Stimulated activated naive CD8-positive, alpha-beta T cell treated with anti-CD3 and anti-CD28 coated beads, Interleukin-15, amount 100 ng/mL, for 72 hours (primary cell): ENCODE results near the gene ABCB11.
A peak's percentile ranks its signal among the peaks of the same experiment; 100 is the strongest.
"Not testable (repeated sequence)": the region's sequence is repeated elsewhere in the genome, so short reads cannot be mapped to it uniquely, and the experiment has no call there.

Experiments used
- ATAC-seq: fragments of 150-1000 bp; cut with Tn5 transposase; 2 replicates; pipeline ENCODE4 v1.10.0; 2021; ENCODE audit warnings: mild to moderate bottlenecking, moderate library complexity
- DNase-seq, 2 donors: peaks; one replicate each; pipeline ENCODE4 v3.0.0; 2021 to 2022
- H3K27ac Mint-ChIP-seq, 2 donors: one replicate each; pipeline ENCODE4 v1.8.0; 2022; ENCODE audit warnings: mild to moderate bottlenecking in 2 of 2, mixed read lengths in 2 of 2, moderate library complexity in 2 of 2
- H3K27me3 Mint-ChIP-seq: one replicate; pipeline ENCODE4 v1.8.0; 2022; ENCODE audit warnings: mixed read lengths
- H3K4me1 Mint-ChIP-seq: one replicate; pipeline ENCODE4 v1.8.0; 2022; ENCODE audit warnings: mild to moderate bottlenecking, mixed read lengths
- H3K4me3 Mint-ChIP-seq, 2 donors: one replicate each; pipeline ENCODE4 v1.8.0; 2022; ENCODE audit warnings: mild to moderate bottlenecking in 2 of 2, mixed read lengths in 2 of 2, moderate library complexity in 1 of 2
- H3K9me3 Mint-ChIP-seq, 2 donors: one replicate each; pipeline ENCODE4 v1.8.0; 2022; ENCODE audit warnings: mixed read lengths in 2 of 2

The ABCB11 gene

DNA sequence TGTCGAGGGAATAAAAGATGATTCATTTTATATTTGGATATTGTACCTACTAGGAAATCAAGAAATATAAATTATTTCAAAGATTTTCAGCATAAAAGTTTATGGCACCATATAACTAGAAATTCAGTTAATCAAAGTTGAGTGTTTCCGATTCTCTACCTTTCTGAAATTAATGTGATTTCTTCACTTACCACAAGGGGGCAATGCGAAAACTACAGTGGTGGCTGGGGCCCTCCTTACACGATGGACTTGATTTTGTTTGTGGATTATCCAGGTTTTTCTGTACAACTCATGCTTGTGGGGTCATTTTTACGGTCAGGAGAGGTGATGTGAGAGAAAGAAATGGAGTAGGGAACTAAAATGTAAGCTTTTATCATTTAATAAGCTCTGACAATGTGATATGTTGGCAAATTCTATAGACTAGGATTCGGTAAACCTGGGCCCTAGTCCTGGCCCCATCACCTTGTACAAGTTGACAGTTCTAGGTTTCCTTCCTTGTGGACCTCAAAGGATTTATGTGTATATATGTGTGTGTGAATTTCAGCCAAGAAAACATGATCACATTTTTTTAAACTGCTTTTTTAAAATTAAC is 82.4 kb downstream of the ABCB11 start:
- Mint-ChIP-seq H3K4me3 (no peak overlapping the region), H3K4me1 (no peaks in the 10 kb centered on the region), H3K27ac (no peak overlapping the region), H3K9me3 (peaks cover 8 to 18% of the 10 kb centered on the region in 2 donors), H3K27me3 (peaks cover 7% of the 10 kb centered on the region)
- no peak for DNase-seq
- no peak for ATAC-seq

DNA sequence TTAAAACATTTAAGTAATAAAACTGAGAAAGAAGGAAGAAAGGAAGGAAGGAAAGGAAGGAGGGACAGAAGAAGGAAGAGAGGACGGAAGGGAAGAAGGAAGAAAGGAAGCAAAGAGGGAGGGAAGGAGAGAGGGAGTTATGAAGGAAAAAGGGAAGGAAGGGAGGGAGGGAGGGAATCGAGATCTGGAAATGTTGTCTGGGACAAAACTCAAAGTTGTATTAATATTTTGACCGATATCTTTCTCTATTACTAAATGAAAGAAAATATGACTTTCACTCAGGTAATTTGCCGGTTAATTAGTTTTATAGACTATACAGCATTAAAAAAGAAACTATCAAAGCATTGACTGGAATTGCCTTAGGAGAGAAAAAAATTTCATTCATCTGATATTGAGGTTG is 85.6 kb downstream of the ABCB11 start:
- H3K4me1 Mint-ChIP-seq: no peaks in the 10 kb centered on the region
- peaks cover 0 to 4% of the 10 kb centered on the region in 2 donors for H3K9me3 Mint-ChIP-seq
- no peak overlapping the region for H3K27ac Mint-ChIP-seq
- no peak for DNase-seq
- peaks cover 7% of the 10 kb centered on the region for H3K27me3 Mint-ChIP-seq
- no peak overlapping the region for H3K4me3 Mint-ChIP-seq
- ATAC-seq: no peak

GRCh38 chr2:168944065-168944464 is 87.1 kb downstream of the ABCB11 start:
- H3K4me1 Mint-ChIP-seq: no peaks in the 10 kb centered on the region
- peak overlapping the region in 1 of 2 donors; percentile 82 for H3K27ac Mint-ChIP-seq
- H3K4me3 Mint-ChIP-seq: no peak overlapping the region
- no peaks in the 10 kb centered on the region for H3K9me3 Mint-ChIP-seq
- ATAC-seq (no peak), DNase-seq (no peak)
- peaks cover 7% of the 10 kb centered on the region for H3K27me3 Mint-ChIP-seq

DNA sequence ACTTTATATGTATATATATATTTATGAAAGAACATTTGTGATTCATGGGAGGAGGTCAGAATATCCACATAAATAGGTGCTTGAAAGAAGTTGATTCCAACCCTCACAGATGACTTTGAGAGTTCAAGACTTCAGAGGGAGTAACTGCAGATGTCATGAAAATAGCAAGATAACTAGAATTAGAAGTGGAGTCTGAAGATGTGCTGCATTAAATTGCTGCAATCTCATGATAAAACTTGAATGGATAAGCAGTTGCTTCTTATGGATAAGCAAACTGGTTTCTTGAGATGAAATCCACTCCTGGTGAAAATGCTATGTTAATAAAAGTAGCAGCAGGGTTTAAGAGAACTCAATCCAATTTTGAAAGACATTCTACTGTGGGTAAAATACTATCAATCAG is 89.8 kb downstream of the ABCB11 start:
- ATAC-seq: no peak
- Mint-ChIP-seq H3K4me3 (no peak overlapping the region), H3K9me3 (no peaks in the 10 kb centered on the region), H3K27me3 (peaks cover 7% of the 10 kb centered on the region), H3K4me1 (no peaks in the 10 kb centered on the region), H3K27ac (no peak overlapping the region)
- no peak for DNase-seq

- Mint-ChIP-seq H3K4me3 (no peak overlapping the region), H3K4me1 (no peaks in the 10 kb centered on the region), H3K27me3 (peaks cover 16% of the 10 kb centered on the region), H3K27ac (no peak overlapping the region), H3K9me3 (no peaks in the 10 kb centered on the region)
- ATAC-seq (peak; percentile 40), DNase-seq (no peak)
These were observed 91.2 kb downstream of the ABCB11 start for GRCh38 chr2:168939918-168940317.

DNA sequence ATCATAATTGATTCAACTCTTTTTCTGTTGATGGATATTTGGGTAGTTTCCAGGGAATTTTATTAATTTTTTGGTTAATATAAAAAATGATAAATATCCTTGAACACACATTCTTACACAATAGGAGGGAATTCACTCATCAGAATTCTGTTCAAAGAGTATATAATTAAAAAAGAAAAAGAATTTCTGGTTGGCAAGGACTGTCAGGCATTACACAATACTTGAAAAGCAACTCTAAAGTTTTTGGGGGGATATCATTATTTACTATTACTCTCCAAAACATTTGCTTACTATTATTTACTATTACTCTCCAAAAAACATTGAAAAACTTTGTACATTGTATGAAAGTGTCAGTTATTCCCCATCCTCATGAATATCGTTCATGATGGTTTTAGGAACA is 92.1 kb downstream of the ABCB11 start:
- H3K4me3 Mint-ChIP-seq: no peak overlapping the region
- no peak for ATAC-seq
- no peaks in the 10 kb centered on the region for H3K4me1 Mint-ChIP-seq

DNA sequence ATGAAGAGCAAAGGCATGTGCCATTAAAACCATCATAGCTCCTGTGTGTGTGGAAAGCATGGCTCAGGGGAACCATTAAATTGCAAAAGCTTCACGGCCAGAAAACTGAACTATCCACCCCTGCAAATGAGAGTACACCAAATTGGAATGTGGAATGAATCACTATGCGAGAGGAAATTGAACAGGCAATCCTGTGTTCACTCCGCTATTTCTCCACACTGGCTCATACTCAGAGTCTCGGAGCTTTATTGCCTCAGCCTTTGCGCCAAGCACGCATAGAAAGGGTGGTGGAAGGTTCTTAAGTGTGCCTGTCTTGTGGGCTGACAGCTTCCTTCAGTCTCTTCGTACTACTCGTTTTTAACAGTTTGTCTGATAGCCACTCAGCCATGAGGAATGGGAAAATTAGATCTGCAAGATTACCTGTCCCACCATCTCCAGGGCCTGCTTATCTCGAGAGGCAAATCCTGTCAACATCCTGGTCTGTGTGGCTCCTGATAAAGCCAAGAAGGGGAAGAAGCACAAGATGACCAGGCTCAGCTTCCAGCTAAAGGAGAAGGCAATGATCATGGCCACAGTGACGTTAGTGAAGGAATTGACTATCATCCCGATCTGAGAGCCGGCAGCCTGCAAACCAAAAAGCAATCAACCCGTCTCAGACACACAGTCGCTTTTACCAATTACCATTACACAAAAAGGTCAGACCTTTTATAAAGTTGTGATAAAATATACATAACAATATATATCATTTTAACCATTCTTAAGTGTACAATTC is 95.1 kb downstream of the ABCB11 start:
- no peaks in the 10 kb centered on the region for H3K4me1 Mint-ChIP-seq
- no peak for DNase-seq
- H3K4me3 Mint-ChIP-seq: no peak overlapping the region
- H3K27me3 Mint-ChIP-seq: peaks cover 16% of the 10 kb centered on the region
- ATAC-seq: no peak
- no peaks in the 10 kb centered on the region for H3K9me3 Mint-ChIP-seq
- H3K27ac Mint-ChIP-seq: no peak overlapping the region

More for the DNA sequence above, 92.1 kb downstream of the ABCB11 start:
- Mint-ChIP-seq H3K9me3 (no peaks in the 10 kb centered on the region), H3K27ac (no peak overlapping the region), H3K27me3 (peaks cover 13% of the 10 kb centered on the region)
- DNase-seq: no peak

DNA sequence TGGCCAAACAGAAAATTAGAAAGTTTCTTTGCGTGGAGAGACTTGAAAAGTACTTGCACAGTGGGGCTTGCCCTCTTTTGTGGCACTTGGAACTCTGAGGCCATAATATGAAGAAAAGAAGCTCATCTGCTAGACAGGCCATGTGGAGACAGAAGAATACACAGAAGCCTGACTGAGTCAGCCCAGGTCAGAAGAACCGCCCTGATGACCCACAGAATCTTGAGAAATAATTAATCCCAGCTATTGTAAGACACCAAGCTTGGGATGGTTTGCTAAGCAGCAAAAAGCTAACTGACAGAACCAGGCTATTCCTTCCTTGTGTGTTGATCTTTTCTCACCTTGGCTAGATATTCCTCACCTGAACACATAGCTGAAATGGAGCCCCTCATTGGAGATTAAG is 96.3 kb downstream of the ABCB11 start:
- no peak overlapping the region for H3K27ac Mint-ChIP-seq
- ATAC-seq (no peak), DNase-seq (no peak)
- no peaks in the 10 kb centered on the region for H3K4me1 Mint-ChIP-seq
- H3K9me3 Mint-ChIP-seq: no peaks in the 10 kb centered on the region
- H3K4me3 Mint-ChIP-seq: no peak overlapping the region
- H3K27me3 Mint-ChIP-seq: peaks cover 16% of the 10 kb centered on the region

DNA sequence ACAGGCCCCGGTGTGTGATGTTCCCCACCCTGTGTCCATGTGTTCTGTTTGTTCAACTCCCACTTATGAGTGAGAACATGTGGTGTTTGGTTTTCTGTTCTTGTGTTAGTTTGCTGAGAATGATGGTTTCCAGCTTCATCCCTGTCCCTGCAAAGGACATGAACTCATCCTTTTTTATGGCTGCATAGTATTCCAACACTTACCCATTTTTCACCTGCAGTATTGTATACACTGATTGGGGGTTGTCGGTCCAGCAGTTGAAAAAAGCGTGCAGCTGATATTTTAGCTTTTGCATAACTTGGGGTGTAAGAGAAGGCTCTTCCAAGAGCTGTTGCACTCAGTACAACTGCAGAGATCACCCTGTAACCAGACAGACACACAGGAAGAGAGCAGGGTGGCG is 99.0 kb downstream of the ABCB11 start:
- H3K9me3 Mint-ChIP-seq, H3K4me1 Mint-ChIP-seq, H3K27ac Mint-ChIP-seq, H3K4me3 Mint-ChIP-seq, DNase-seq, ATAC-seq: not testable (repeated sequence)
- H3K27me3 Mint-ChIP-seq: peaks cover 27% of the 10 kb centered on the region

DNA sequence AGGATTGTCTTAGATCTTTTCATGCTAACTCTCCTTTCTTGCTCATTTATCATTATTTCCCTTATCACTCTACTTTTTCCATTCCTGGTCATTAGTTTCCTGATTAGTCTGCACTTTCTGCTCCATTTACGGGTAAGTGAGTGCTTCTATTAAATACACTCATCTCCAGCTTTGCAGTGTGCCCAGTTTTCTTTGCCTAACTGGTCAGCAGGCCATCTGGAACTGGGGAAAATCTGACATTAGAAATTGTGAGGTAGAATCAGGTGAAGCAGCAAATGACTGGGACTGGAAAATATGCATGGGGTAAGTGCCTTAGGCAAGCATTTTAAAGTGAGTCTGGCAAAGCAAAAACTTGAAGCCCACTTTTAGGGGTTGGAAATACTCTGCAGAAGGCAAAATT is 100.9 kb downstream of the ABCB11 start:
- ATAC-seq: no peak
- Mint-ChIP-seq H3K27me3 (peaks cover 20% of the 10 kb centered on the region), H3K4me3 (no peak overlapping the region), H3K4me1 (no peaks in the 10 kb centered on the region), H3K9me3 (no peaks in the 10 kb centered on the region), H3K27ac (no peak overlapping the region)
- no peak for DNase-seq

DNA sequence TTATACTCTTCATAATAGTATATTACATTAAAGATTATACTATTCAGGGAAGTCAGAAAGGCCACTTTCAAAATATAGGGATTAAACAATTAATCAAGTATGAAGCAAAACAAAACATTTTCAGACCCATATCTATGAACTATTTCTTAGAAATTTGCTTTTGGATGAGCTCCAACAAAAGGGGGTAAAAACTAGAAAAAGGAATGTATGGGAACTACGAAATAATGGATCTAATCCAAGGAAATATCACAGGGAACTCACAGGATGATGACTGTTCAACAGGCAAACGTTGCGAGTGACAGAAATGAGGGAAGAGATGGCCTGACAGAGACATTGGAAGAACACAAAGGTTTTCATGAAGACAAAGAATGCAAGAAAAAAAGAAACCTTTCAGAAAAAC is 102.1 kb downstream of the ABCB11 start:
- H3K9me3 Mint-ChIP-seq: no peaks in the 10 kb centered on the region
- no peak overlapping the region for H3K4me3 Mint-ChIP-seq
- H3K27ac Mint-ChIP-seq: no peak overlapping the region
- H3K4me1 Mint-ChIP-seq: no peaks in the 10 kb centered on the region
- ATAC-seq (no peak), DNase-seq (no peak)
- peaks cover 18% of the 10 kb centered on the region for H3K27me3 Mint-ChIP-seq

GRCh38 chr2:168928113-168928831 is 102.9 kb downstream of the ABCB11 start:
- Mint-ChIP-seq H3K27ac (no peak overlapping the region), H3K9me3 (no peaks in the 10 kb centered on the region), H3K4me3 (no peak overlapping the region), H3K27me3 (peaks cover 25% of the 10 kb centered on the region), H3K4me1 (no peaks in the 10 kb centered on the region)
- ATAC-seq (no peak), DNase-seq (no peak)

DNA sequence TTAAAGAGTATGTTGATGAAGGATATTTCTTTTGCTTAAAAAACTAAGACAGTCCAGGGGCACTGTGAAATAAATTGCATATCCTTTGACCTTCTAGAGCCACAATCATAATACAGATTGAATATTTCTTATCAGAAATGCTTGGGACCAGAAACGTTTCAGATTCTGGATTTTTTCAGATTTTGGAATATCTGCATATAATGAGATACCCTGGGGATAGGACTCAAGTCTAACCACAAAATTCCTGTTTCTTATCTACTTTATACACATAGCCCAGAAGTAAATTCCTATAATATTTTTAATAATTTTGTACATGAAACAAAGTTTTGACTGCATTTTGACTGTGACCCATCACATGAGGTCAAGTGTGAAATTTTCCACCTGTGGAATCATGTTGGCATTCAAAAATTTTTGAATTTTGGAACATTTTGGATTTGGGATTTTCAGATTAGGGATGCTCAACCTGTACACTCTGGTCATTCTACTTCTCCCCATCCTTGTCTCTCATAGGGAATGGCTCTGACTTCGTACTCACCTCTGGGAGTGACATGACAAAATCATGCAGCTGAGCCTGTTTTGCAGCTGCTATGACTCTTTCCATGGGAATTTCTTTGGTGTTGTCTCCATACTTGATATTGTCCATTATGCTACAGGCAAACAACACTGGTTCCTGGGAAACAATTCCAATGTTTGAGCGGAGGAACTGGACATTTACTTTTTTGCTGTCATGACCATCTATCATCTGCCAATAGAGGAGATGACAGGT is 104.3 kb downstream of the ABCB11 start:
- Mint-ChIP-seq H3K4me1 (no peaks in the 10 kb centered on the region), H3K4me3 (no peak overlapping the region), H3K27me3 (peaks cover 33% of the 10 kb centered on the region), H3K27ac (no peak overlapping the region), H3K9me3 (no peaks in the 10 kb centered on the region)
- DNase-seq (no peak), ATAC-seq (no peak)

- Mint-ChIP-seq H3K9me3 (no peaks in the 10 kb centered on the region), H3K27ac (no peak overlapping the region), H3K4me1 (peaks cover 12% of the 10 kb centered on the region), H3K27me3 (peaks cover 35% of the 10 kb centered on the region), H3K4me3 (no peak overlapping the region)
- no peak for DNase-seq
- no peak for ATAC-seq
These were observed 110.5 kb downstream of the ABCB11 start for GRCh38 chr2:168920504-168921157.

- peaks cover 16% of the 10 kb centered on the region for H3K4me1 Mint-ChIP-seq
- DNase-seq: no peak
- peaks cover 41% of the 10 kb centered on the region for H3K27me3 Mint-ChIP-seq
- no peak overlapping the region for H3K4me3 Mint-ChIP-seq
- peaks cover 0 to 7% of the 10 kb centered on the region in 2 donors for H3K9me3 Mint-ChIP-seq
- H3K27ac Mint-ChIP-seq: no peak overlapping the region
- no peak for ATAC-seq
These were observed 114.8 kb downstream of the ABCB11 start for GRCh38 chr2:168916331-168916675.
